GM19395 (cell line): ENCODE measurements around the gene TCHP.

ENCODE experiments used
- ATAC-seq: cut with Tn5 transposase; IDR thresholded peaks from one replicate; pipeline ENCODE4 v1.9.1; 2021; ENCODE audit warnings: mild to moderate bottlenecking, moderate library complexity; ENCODE audit not compliant: unreplicated experiment

The TCHP gene

GRCh38 chr12:109961201-109961600 lies 61.1 kb downstream of the TCHP start:
- ATAC-seq = no peak

- ATAC-seq = no peak
Observed at GRCh38 chr12:109961612-109962011, 61.5 kb downstream of the TCHP start.

GRCh38 chr12:109962398-109962797 lies 62.3 kb downstream of the TCHP start:
- no peak for ATAC-seq

- no peak for ATAC-seq
Observed at GRCh38 chr12:109963330-109963729, 63.3 kb downstream of the TCHP start.

- no peak for ATAC-seq
Observed at GRCh38 chr12:109963743-109964429, 63.8 kb downstream of the TCHP start.

GRCh38 chr12:109966546-109966945 lies 66.5 kb downstream of the TCHP start:
- ATAC-seq = no peak

GRCh38 chr12:109967383-109968031 lies 67.4 kb downstream of the TCHP start:
- no peak for ATAC-seq
